HepG2 (cell line): ENCODE data around the gene HAT1. TPM values are rescaled to one million over a fixed set of nuclear protein-coding genes. Genes with fewer than 3 reads are reported as not detected.

ENCODE experiments used
- ATAC-seq: fragments of 200-7000 bp; cut with Tn5 transposase; 3 replicates; pipeline ENCODE4 v1.9.1; 2020; ENCODE audit warnings: mild to moderate bottlenecking, moderate library complexity
- BruUV-seq: library from RNA; stranded (reverse); fragments of 400-500 nt; replicated peaks from 2 replicates; lab custom pipeline; 2021; lab: Mats Ljungman, UMichigan
- CTCF ChIA-PET: fragments of 300-600 bp; formaldehyde crosslinking; extraction: SDS; loops from one replicate; lab custom pipeline; 2021; ENCODE audit warnings: low total read pairs, inconsistent platforms, low intra/inter-chr PET ratio; lab: Yijun Ruan, JAX
- POLR2A ChIA-PET: fragments of 350-600 bp; sonication (Branson Sonifier 250); formaldehyde crosslinking; loops from one replicate; lab custom pipeline; 2020; ENCODE audit warnings: antibody characterized with exemption, inconsistent platforms; lab: Yijun Ruan, JAX
- DNase-seq: peaks from one replicate; pipeline ENCODE4 v3.0.0-alpha.2; 2015; ENCODE audit warnings: low spot score
- FAIRE-seq: peaks from 3 replicates; lab custom pipeline; 2011; peaks lifted over from hg19 to GRCh38; lab: Jason Lieb, UNC
- H2AFZ ChIP-seq: one replicate; pipeline ENCODE4 v1.6.1; 2011; ENCODE audit warnings: low read length, inconsistent platforms
- H3K27ac ChIP-seq: fragments of 300-600 bp; 3 replicates; pipeline ENCODE4 v1.8.0; 2011; ENCODE audit warnings: mixed run types, mild to moderate bottlenecking, mixed read lengths, low read length, inconsistent platforms; ENCODE audit not compliant: insufficient read depth; ENCODE audit errors: extremely low read length
- H3K27me3 ChIP-seq, 2 experiments: fragments of 200-600 bp in 1 of 2; 2 replicates in 1 of 2; 3 replicates in 1 of 2; pipeline versions ENCODE4 v1.6.0 to v1.8.0; 2011; ENCODE audit warnings: low read length in 2 of 2, mild to moderate bottlenecking in 2 of 2, moderate library complexity in 2 of 2, inconsistent platforms in 1 of 2; ENCODE audit not compliant: insufficient read depth in 2 of 2, control insufficient read depth in 1 of 2
- H3K36me3 ChIP-seq, 2 experiments: fragments of 200-600 bp in 1 of 2; replicated peaks in 1 of 2; 2 replicates in 1 of 2; 3 replicates in 1 of 2; pipeline versions ENCODE4 v1.5.1 to v1.8.0; 2011; ENCODE audit warnings: low read length in 2 of 2, inconsistent platforms in 1 of 2; ENCODE audit not compliant: insufficient read depth in 2 of 2, control insufficient read depth in 1 of 2
- H3K4me1 ChIP-seq: 2 replicates; pipeline ENCODE4 v1.5.1; 2012; ENCODE audit warnings: low read length, inconsistent platforms; ENCODE audit not compliant: insufficient read depth
- H3K4me2 ChIP-seq: 2 replicates; pipeline ENCODE4 v1.6.0; 2011; ENCODE audit warnings: low read depth, low read length, inconsistent platforms
- H3K4me3 ChIP-seq, 3 experiments: fragments of 200-600 bp in 1 of 3; sonication (generic), shearing (Covaris generic) in 1 of 3; replicated peaks in 1 of 3; 2 replicates each; pipeline ENCODE4 v1.5.1; 2011 to 2016; ENCODE audit warnings: low read length in 3 of 3, inconsistent platforms in 2 of 3, low read depth in 2 of 3, mild to moderate bottlenecking in 2 of 3, control low read depth in 1 of 3, mixed read lengths in 1 of 3; ENCODE audit not compliant: insufficient read depth in 1 of 3
- H3K79me2 ChIP-seq: one replicate; pipeline ENCODE4 v1.6.1; 2011; ENCODE audit warnings: low read length, inconsistent platforms; ENCODE audit not compliant: insufficient read depth
- H3K9ac ChIP-seq: 2 replicates; pipeline ENCODE4 v1.6.0; 2011; ENCODE audit warnings: mild to moderate bottlenecking, low read depth, low read length, inconsistent platforms; ENCODE audit not compliant: insufficient read depth
- H3K9me3 ChIP-seq: 2 replicates; pipeline ENCODE4 v1.5.1; 2012; ENCODE audit warnings: mild to moderate bottlenecking, low read length
- H4K20me1 ChIP-seq: 2 replicates; pipeline ENCODE4 v1.6.0; 2011; ENCODE audit warnings: inconsistent platforms, mild to moderate bottlenecking, low read length, moderate library complexity; ENCODE audit not compliant: insufficient read depth
- CCDC6 ChIP-seq: sonication (generic); formaldehyde crosslinking; IDR thresholded peaks from 2 replicates; pipeline ENCODE4 v1.8.1; 2022; ENCODE audit warnings: mild to moderate bottlenecking, missing genetic modification reagents, moderate library complexity
- KMT2B ChIP-seq: IDR thresholded peaks from 2 replicates; pipeline ENCODE4 v1.6.1; 2016; ENCODE audit warnings: missing genetic modification reagents, missing compliant biosample characterization
- NFYB ChIP-seq: sonication (generic); formaldehyde crosslinking; IDR thresholded peaks from 2 replicates; pipeline ENCODE4 v1.4.0; 2020; ENCODE audit warnings: missing genetic modification reagents
- RAD21 ChIP-seq: fragments of 450-650 bp; formaldehyde crosslinking; IDR thresholded peaks from 2 replicates; pipeline ENCODE4 v1.5.0; 2020; ENCODE audit warnings: mild to moderate bottlenecking
- RELA ChIP-seq: sonication (generic); formaldehyde crosslinking; IDR thresholded peaks from 2 replicates; pipeline ENCODE4 v1.4.0; 2020; ENCODE audit warnings: missing genetic modification reagents
- RXRA ChIP-seq: sonication (generic); formaldehyde crosslinking; IDR thresholded peaks from 2 replicates; pipeline ENCODE4 v1.5.1; 2020; ENCODE audit warnings: missing genetic modification reagents
- TOPORS ChIP-seq: sonication (generic); formaldehyde crosslinking; IDR thresholded peaks from 2 replicates; pipeline ENCODE4 v1.8.0; 2023; ENCODE audit warnings: mild to moderate bottlenecking, missing genetic modification reagents
- ZBTB49 ChIP-seq: sonication (generic); formaldehyde crosslinking; IDR thresholded peaks from 2 replicates; pipeline ENCODE4 v1.4.0; 2020; ENCODE audit warnings: missing genetic modification reagents, borderline replicate concordance
- ZKSCAN8 ChIP-seq: IDR thresholded peaks from 2 replicates; pipeline ENCODE4 v1.6.1; 2016; ENCODE audit warnings: borderline replicate concordance, missing genetic modification reagents, missing compliant biosample characterization
- ZNF33A ChIP-seq: sonication (generic); formaldehyde crosslinking; IDR thresholded peaks from 2 replicates; pipeline ENCODE4 v1.5.1; 2020; ENCODE audit warnings: missing genetic modification reagents, mild to moderate bottlenecking, moderate library complexity, borderline replicate concordance
- ZNF34 ChIP-seq: sonication (generic); formaldehyde crosslinking; IDR thresholded peaks from 2 replicates; pipeline ENCODE4 v1.4.0; 2020; ENCODE audit warnings: mild to moderate bottlenecking, missing genetic modification reagents, borderline replicate concordance
- WGBS: methylation state at CpG from one replicate; pipeline ENCODE4 v1.1.6; 2017; ENCODE audit warnings: low lambda C conversion rate; 5-methylcytosine and 5-hydroxymethylcytosine counted together
- in situ Hi-C: cut with HindIII; loops from 2 replicates; pipeline ENCODE4 v1.10.0; 2017; ENCODE audit warnings: low pct_unique_long_range_greater_than_20kb; ENCODE audit not compliant: extremely low pct_ligation_motif_present
- intact Hi-C: fragments of 100-400 bp; cut with micrococcal nuclease; formaldehyde crosslinking; loops from one replicate; pipeline ENCODE4 v1.10.0; 2022; ENCODE audit not compliant: unreplicated experiment
- polyA plus RNA-seq, 8 experiments: library from polyadenylated mRNA; depleted of rRNA in 3 of 8; stranded (reverse) in 7 of 8; unstranded in 1 of 8; fragments of >200 nt; fragmentation: Illumina TruSeq in 4 of 8; extraction: Trizol in 4 of 8; gene quantifications; 2 replicates each; pipeline versions ENCODE4 v1.2.1 to v1.2.3, GENCODE V29; 2011 to 2016; ENCODE audit warnings: low read depth in 4 of 8, missing spikeins in 1 of 8, mixed read lengths in 1 of 8; ENCODE audit not compliant: insufficient read depth in 1 of 8
- total RNA-seq, 5 experiments: library from RNA; depleted of rRNA; stranded (reverse); fragments of >200 nt; fragmentation: Illumina TruSeq; extraction: Trizol; gene quantifications; 2 replicates each; pipeline ENCODE4 v1.2.3, GENCODE V29; 2016; ENCODE audit warnings: low read depth in 1 of 5
- TF ChIP-seq, protein P1 (sequence below): sonication (generic); formaldehyde crosslinking; IDR thresholded peaks from 2 replicates; pipeline ENCODE4 v1.9.0; 2021; ENCODE audit warnings: missing genetic modification reagents, mild to moderate bottlenecking, borderline replicate concordance
- TF ChIP-seq, protein P2 (sequence below): IDR thresholded peaks from 2 replicates; pipeline ENCODE4 v1.6.1; 2012; ENCODE audit warnings: low read depth, low read length, improper control_type of control experiment

Gene HAT1
- total and polyA plus RNA-seq, 2 of the 13 experiments (the other 11 are each of a cell fraction or from before 2014, with no cell fraction given), result 45.4 to 119 TPM

DNA sequence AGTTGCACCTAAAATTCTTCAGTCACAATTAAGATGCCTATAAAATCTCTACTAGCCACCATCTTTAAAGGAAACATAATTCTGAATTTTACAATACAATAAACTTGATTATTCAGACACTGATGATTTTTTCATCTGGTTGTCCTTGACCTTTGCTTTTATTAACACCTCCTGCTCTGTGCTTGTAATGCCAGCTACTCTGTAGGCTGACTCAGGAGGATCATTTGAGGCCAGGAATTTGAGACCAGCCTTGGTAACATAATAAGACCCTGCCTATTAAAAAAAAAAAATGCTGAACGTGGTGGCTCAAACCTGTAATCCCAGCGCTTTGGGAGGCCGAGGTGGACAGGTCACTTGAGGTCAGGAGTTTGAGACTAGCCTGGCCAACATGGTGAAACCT is 38.3 kb downstream of the HAT1 start:
- H3K4me1 ChIP-seq, result peaks cover 18% of the 10 kb centered on the region
- TF ChIP-seq ZKSCAN8 (CRISPR knock-in tag) (no peak), RAD21 (no peak), CCDC6 (CRISPR knock-in tag) (no peak), ZNF33A (CRISPR knock-in tag) (no peak), RXRA (CRISPR knock-in tag) (no peak)
- TF ChIP-seq, protein P1, sequence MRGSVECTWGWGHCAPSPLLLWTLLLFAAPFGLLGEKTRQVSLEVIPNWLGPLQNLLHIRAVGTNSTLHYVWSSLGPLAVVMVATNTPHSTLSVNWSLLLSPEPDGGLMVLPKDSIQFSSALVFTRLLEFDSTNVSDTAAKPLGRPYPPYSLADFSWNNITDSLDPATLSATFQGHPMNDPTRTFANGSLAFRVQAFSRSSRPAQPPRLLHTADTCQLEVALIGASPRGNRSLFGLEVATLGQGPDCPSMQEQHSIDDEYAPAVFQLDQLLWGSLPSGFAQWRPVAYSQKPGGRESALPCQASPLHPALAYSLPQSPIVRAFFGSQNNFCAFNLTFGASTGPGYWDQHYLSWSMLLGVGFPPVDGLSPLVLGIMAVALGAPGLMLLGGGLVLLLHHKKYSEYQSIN (CRISPR knock-in tag), result no peak
- H3K9ac ChIP-seq, result no peak overlapping the region
- no TSS peak for BruUV-seq
- H3K4me2 ChIP-seq, result no peak overlapping the region
- FAIRE-seq (no peak), DNase-seq (no peak), ATAC-seq (no peak)
- H3K9me3 ChIP-seq, result no peaks in the 10 kb centered on the region
- ChIA-PET CTCF (no interaction called here), POLR2A (no interaction called here)
- no peaks in the 10 kb centered on the region for H3K27me3 ChIP-seq
- H3K79me2 ChIP-seq, result no peaks in the 10 kb centered on the region
- H3K27ac ChIP-seq, result no peak overlapping the region
- peaks cover 4% of the 10 kb centered on the region in 2 experiments; a peak in 4 of 5 replicates for H3K36me3 ChIP-seq
- H4K20me1 ChIP-seq, result no peaks in the 10 kb centered on the region
- intact Hi-C loops (no loop called here), in situ Hi-C loops (no loop called here)
- H3K4me3 ChIP-seq, result no peak overlapping the region
- 96% methylated on average over 3 of the region's 3 CpGs for WGBS
- no peak overlapping the region for H2AFZ ChIP-seq

DNA sequence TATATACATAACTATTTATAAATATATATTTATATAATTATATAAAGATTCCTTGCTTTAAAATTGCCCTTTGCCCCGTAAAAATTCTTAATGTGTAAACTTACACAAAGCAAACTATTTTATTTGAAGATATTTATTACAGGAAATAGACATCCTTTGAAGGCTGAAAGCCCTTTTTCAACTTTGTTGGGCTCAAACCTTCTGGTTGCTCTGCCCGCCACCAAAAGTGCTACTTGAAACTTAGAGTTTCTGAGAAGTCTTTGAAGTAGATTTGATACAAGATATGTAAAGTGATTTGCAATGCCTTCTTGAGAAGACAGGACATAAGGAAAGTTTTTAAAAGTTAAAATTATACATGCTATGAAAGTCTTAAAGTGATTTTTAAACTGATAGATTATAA is 40.9 kb downstream of the HAT1 start:
- DNase-seq (no peak), FAIRE-seq (no peak), ATAC-seq (no peak)
- ChIA-PET CTCF (no interaction called here), POLR2A (no interaction called here)
- Histone ChIP-seq H3K4me2 (no peak overlapping the region), H3K9ac (no peak overlapping the region), H3K4me3 (no peak overlapping the region), H3K27me3 (no peaks in the 10 kb centered on the region), H3K9me3 (no peaks in the 10 kb centered on the region), H3K4me1 (peaks cover 18% of the 10 kb centered on the region), H3K36me3 (peaks cover 11 to 19% of the 10 kb centered on the region in 2 experiments), H3K27ac (no peak overlapping the region), H4K20me1 (no peaks in the 10 kb centered on the region), H3K79me2 (no peaks in the 10 kb centered on the region), H2AFZ (no peak overlapping the region)
- in situ Hi-C loops, result no loop called here
- WGBS, result 95% methylated on average over 2 of the region's 2 CpGs
- intact Hi-C loops, result no loop called here
- BruUV-seq, result no TSS peak
- TF ChIP-seq ZBTB49 (no peak), ZNF34 (CRISPR knock-in tag) (no peak), NFYB (CRISPR knock-in tag) (no peak), TOPORS (CRISPR knock-in tag) (no peak), RELA (no peak), KMT2B (CRISPR knock-in tag) (no peak)
- TF ChIP-seq, protein P2, sequence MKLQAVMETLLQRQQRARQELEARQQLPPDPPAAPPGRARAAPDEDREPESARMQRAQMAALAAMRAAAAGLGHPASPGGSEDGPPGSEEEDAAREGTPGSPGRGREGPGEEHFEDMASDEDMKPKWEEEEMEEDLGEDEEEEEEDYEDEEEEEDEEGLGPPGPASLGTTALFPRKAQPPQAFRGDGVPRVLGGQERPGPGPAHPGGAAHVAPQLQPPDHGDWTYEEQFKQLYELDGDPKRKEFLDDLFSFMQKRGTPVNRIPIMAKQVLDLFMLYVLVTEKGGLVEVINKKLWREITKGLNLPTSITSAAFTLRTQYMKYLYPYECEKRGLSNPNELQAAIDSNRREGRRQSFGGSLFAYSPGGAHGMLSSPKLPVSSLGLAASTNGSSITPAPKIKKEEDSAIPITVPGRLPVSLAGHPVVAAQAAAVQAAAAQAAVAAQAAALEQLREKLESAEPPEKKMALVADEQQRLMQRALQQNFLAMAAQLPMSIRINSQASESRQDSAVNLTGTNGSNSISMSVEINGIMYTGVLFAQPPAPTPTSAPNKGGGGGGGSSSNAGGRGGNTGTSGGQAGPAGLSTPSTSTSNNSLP, result no peak
